GM18519 (cell line): ENCODE measurements around the gene ICOSLG.
"Not testable (repeated sequence)": the region's sequence is repeated elsewhere in the genome, so short reads cannot be mapped to it uniquely, and the experiment has no call there.

Experiments
- ATAC-seq: cut with Tn5 transposase; IDR thresholded peaks from one replicate; pipeline ENCODE4 v1.9.1; 2021; ENCODE audit warnings: mild to moderate bottlenecking, moderate library complexity; ENCODE audit not compliant: unreplicated experiment, low FRiP score

The ICOSLG gene

DNA sequence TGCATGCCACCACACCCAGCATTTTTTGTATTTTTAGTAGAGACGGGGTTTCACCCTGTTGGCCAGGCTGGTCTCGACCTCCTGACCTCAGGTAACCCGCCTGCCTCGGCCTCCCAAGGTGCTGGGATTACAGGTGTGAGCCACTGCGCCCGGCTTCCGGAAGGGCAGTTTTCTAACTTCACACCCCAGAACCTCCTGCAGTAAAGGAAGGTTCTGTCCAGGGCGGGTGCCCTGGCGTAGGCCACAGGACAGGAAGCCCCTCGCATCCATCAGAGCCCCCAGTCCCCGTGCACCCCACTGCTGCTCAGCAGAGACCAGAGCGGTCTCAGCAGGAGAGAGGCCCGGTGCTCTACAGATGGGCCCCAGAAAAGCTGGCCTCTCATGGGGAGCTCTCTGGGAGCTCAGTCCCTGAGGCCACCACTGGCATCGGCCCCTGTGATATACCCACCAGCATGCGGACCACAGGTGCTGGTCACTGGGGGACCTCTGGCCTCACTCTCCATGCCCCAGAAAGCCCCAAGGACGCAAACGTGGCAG lies 25.1 kb upstream of the ICOSLG start:
- no peak for ATAC-seq

DNA sequence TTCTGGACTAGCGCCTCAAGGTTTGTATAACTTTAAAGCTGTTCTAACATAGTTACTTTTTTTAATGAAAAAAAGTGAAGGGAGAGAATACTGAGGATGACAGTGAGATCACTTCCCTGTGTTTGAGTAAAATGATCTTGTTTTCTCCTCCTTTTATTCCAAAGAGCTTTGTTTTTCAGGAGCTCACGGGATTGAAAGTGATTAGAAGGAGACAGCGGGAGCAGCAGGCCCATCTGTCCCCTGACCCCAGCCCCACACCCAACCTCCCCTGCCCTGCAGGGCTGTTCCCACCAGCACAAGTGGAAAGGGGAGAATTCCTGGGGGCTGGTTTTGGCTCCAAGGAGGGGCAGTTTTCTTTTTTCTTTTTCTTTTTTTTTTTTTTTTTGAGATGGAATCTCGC lies 23.0 kb upstream of the ICOSLG start:
- ATAC-seq = no peak

DNA sequence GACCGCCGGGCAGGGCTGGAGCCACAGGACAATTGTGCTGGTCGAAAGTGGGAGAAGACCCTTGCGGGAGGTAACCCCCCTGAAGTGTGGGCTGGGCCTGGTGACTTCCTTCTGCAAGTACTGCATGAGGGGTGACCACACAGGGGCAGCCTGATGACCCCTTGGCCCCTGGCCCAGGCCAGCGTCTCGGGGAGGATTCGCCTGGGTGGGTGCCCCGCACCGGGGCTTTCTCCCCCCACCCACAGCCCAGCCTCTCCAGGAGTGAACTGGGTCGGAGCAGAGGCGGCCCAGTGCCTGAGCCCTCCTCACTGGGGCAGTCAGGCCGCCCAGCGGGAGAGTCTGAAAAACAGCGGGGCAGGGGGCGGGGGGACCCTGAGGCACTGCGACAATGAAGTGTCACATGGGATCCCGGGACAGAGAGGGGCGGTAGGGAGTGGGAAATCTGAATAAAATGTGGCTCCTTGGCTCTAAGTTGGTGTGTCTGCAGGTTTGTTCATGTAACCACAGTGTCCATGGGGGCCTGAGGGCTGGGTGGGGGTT lies 22.5 kb upstream of the ICOSLG start:
- no peak for ATAC-seq

DNA sequence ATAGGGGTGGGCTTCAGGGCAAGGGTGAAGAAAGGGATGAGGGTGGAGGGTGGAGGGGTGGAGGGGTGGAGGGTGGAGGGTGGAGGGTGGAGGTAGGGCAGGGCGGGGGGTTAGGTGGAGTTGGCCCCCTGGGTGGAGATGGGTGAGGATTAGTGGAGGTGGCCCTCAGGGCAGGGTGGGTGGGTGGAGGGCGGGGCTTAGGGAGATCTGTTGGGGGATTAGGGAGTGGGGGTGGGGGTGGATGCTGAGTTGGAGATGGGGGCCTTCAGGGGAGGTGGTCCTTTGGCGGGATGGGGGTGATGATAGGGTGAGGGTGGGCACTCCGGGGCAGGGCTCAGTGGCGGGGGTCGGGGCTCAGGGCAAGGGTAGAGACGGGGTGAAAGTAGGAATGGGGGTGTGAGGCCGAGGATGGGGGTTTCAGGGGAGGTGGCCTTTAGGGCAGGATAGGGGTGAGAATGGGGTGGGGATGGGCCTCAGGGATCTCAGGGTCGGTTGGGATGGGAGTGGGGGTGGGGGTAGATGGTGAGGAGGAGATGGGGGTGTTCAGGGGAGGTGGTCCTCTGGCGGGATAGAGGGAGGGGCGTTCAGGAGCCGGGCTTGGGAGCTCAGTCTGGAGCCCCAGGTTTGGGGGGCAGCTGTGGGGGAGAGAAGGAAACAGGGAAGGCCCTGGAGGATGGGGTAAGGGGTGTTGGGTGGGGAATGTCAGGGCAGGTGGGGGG lies 21.8 kb upstream of the ICOSLG start:
- no peak for ATAC-seq

DNA sequence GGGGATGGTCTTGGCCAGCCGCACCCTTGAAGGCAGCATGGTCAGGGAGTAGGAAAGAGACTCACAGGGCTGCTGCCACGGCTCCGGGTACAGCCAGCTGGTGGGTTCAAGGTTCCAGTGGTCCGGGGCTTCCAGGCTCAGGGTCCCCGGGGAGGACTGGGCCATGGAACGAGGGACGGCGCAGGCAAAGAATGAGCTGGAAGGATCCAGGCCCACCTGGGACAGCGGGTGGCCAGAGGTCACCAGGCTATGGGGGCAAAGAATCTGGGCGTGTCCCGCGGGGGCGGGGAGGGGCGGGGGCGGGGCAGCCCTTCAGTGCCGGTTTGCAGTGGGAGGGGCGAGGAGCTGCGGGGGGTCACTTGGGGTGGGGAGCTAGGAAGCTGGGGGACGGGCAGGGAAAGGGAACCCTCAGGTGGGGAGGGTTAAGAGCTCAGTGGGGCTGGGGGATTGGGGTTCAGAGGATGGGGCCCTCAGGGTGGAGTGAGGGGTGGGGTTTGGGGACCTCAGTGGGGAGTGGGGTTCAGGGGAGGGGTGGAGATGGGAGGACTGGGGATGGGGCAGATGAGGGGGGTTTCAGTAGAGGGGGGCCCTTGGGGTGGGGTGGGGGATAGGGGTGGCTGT lies 21.0 kb upstream of the ICOSLG start, which contains the start of gene DNMT3L:
TSS of gene DNMT3L (minus strand) at position 223 of the 621 bp plus-strand sequence. CDS start 638 bp downstream, outside the sequence.
- ATAC-seq = no peak

DNA sequence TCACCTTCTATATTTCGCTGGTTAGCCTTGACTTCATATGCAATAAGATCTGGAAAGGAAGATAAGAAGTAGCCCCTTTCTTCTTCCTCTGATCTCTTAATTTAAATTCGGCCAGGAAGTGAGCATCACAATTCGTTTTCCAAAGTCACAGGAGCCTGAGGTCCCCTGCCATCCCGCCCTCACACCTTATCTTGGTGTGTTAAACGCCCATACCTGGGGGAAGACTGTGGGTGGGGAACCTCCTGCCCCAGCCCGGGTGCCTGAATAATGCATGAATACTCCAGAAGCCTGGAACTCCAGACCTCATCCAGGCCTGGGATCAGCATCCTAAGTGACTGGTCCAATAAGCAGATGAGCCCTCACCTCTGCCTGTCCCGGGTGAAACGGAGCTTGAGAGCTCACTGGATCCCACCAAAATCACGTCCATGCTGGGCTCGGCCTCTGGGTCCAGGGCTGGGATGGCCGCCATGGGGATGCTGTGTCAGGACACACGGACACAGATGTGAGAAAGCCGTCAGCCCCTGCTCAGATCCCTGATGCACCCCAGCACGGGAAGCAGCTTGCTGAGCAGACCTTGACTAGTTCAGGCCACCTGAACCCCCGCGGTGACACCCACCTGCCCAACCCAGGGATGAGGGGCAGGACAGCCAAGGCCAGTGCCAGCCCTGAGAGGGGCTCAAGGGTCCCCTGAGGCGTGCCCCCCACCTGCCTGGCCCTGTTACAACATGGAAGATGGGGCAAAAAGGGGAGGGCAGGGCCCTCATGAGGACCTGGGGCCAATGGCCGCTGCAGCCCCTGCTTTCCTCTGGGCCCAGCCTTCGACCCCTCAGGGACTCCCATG lies 20.3 kb upstream of the ICOSLG start:
- no peak for ATAC-seq

DNA sequence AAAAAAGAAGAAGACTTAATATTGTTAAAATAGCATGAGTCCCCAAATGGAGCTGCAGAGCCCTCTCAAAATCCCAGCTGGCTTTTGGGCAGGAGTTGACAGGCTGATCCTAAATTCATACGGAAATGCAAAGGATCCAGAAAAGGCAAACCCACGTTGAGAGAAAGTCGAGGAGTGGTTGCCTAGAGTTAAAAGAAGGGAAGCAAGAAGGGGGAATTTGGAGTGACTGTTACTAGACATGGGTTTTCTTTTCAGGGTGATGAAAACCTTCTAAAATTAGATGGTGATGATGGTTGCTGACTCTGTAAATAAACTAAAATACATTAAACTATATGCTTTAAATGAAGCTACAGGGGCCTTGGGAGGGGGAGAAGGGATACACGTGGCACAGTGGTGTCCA lies 19.3 kb upstream of the ICOSLG start:
- no peak for ATAC-seq

DNA sequence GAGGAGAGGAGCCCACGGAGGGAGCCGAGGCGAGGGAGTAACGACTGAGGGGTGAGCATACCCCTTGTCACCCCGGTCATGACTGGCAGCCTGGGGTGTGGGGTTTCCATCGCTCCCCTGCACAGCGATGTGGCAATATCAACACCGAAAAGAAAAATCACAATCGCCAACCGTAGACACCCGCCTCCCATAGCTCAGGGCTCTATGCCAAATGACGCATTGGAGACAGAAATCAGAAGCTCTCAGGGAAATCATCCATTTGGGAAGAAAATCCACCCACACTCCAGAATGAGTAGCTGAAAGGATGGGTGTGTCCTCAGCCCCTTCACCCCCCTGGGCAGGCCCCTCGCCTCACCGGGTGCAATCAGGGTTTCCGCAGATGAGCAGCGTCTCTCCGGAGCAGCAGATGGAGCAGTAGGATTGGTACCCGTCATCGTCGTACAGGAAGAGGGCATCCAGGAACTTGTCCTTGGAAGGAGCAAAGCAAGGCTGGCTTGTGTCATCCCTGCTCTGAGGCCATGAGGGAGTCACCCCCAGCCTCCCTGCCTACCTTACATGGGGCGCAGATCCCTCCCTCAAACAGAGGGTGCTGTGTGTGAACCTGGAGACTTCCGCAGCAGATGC lies 18.5 kb upstream of the ICOSLG start:
- ATAC-seq = no peak

DNA sequence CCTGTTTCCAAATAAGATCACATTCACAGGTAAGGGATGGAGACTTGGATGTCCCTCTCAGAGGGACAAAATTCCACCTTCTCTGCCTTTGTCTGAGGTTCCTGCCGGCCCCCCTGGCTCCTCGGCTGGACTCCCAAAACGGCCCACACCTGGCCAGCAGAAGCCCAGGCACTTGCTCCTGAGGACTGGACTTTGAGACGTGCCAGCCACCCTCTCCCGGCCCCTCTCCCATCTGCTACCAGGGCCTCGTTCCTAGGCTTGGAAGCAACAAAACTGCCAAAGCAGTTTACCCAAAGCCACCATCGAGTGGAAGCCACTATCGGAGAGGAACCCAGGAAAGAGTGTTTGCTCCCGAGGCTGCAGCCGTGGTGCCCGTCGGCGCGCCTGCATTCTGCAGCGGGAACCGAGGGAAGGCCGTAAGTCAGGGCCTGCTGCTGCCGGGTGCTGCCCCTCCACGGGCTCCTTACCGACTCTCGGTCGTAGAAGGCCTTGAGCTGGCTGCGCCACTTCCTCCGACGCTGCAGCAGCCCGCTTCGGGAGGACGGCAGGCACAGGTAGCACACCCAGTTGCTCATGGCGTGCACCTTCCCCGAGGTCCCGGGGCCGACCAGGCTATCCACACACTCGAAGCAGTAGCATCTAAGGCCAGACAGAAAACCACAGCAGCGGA lies 17.4 kb upstream of the ICOSLG start:
- no peak for ATAC-seq

DNA sequence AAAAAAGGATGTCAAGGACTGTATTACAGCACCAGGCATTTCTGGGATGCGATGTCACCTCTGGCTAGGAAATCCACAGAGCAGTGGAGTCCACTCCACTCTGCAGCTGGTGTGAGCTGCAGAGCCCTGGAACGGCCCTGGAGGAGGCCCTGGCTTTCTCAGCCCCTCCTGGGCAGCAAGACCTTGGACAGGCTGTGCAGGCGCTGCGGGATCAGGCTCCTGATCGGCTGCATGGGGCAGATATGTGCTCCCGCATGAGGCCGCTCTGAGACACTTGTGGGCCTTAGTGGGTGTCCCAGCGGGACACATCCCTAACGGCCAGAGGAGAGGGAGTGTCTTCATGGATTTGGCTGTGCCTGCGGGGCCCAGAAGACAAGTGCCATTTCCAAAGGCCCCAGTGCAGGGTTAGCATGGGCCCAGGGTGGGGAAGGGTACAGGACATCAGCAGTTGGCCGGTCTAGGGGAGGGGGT lies 14.8 kb upstream of the ICOSLG start:
- ATAC-seq = no peak

DNA sequence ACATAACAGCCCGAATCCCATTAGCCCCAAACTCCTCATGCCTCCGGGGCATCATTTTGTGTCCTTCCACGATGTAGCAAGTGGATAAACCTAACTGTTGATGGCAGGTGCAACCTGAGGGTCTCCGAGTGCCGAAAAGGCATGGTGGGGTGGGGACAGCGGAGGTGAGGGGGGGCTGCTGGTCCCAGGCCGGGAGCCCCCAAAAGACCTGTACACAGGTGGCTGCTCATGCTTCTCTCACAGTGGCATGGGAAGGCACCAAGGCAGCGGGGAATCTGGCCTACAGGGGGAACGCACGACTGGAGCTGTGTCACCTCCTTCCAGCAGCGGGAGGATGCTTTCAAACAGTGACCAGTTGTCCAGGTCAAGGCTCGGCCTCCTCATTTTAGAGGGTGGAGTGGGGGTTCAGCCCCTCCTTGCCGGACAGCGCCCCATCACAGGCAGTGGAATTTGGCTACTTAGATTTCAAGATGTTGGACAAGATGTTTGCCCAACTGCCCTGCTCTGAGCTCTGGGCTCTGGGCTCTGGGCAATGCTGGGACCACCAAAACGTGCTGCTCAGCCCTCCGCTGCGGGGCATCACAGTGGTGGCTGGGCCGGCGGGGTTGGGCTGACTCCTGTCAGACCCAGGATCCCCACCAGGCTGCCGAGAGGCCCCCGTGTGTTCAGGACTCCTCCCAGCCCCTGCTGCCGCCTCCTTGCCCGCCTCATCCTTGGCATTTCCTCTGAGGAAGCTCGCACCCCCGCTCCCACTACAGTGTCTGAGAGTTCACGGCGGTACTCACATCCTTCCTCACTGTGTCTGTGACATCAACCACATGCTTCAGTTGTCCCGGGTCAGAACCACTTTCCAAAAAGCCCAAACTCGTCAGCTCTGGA lies 13.3 kb upstream of the ICOSLG start:
- ATAC-seq = no peak

DNA sequence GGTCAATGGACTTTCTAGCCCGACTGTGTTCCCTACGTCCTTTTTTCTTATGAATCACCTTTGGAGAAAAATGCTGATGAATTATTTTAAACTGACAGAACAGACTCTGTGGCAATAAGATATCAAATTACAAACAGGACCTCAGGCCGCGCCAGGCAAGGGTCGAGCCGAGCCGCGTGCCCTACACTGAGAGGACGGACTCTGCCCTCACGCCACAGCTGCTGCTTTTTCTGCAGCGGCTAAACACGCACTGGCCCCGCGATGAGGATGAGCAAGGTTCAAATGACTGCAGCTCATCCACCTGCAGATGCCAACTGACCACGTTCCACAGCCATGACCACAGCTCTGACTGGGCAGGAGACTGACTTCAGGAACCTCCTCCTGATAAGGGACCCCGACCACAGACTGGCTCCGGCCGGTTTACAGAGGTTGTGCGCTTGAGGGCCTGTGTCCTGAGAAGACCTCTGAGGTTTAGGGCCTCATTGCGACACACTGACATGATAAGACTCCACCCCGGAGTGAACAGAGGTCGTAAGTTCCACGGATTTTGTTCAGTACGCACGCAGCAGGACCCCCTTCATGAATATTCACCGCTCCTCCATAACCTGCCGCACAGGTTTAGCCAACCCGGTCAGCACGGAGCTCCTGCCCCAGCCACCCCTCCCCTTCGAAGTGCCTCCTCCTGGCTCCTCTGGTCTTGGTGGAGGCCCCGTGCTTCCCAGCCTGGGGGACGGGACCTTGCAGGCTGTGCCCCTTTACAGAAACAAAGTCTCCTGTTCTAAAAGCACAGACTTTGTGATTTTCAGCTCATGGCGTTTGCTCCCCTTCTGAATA lies 8.7 kb upstream of the ICOSLG start:
- not testable (repeated sequence) for ATAC-seq

DNA sequence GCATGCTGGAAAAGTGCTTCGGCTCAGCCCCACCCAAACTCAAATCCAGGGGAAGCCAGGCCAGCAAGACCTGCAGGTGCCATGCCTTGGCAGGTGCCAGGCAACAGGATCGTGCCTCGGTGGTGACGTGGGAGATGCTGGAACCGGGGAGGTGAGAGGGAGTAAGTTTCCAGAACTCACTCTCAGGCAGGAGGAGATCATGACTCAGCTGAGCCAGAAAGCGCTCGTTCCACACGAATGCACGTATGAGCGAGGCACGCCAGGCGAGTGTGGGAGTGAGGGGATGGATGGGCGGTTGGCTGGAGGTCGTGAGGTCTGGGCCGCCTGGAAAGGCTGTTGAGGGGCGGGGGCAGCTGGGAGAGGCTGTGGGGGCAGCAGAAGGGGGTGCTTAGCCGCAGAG lies 7.2 kb upstream of the ICOSLG start:
- not testable (repeated sequence) for ATAC-seq

DNA sequence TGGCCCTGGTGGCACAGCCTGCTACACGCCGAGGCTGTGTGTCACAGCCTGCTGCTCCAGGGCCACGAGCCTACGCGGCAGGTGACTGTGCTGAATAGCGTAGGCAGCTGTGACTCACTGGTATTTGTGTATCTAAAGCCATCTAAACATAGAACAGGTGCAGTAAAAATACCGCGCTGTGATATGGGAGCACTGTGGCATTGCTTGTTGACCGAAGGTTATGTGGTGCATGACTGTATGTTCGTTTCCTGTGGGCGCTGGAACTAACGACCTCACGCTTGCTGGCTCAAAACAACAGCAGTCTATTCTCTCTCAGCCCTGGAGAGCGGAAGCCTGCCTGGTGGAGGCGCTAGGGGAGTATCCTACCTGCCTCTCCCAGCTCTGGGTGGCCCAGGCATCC lies 3.2 kb upstream of the ICOSLG start:
- peak; percentile 44 for ATAC-seq

DNA sequence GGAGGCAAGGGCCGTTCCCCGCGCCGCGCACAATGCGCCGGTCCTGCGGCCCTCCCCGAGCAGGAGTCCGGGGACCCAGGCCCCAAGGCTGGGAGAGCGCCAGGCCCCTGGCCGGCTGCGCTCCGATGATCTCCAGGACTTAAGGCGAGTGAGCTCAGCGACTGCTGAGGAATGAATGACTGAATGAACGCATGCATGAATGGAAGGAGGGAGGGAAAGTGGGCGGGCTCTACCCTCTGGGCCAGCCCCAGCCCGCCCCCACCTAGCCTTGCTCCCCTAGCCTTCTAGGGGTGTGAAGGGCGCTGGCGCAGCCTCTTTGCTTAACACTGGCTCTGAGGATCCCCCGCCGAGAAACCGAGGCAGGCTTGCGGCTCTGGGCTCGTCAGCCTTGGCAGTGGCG lies 538 bp upstream of the ICOSLG start:
- not testable (repeated sequence) for ATAC-seq

DNA sequence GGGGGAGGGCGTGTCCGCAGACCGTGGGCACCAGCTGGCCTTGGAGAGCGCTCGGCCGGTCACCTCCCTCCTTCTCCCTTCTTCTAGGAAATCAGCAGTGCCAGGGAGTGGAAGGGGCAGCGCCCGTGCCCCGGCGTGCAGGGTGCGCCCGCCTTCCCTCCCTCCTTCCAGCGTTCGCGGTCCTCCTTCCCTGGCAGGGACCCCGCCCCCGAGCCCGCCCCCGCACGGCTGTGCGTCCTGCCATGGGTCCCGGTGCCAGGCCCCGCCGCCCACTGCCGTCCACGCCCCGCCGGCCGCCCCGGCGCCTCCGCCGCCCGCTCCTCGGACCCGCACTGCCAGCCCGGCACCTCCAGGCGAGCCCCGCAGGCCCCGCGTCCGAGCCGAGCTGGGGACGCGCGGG lies 390 bp downstream of the ICOSLG start:
- not testable (repeated sequence) for ATAC-seq

DNA sequence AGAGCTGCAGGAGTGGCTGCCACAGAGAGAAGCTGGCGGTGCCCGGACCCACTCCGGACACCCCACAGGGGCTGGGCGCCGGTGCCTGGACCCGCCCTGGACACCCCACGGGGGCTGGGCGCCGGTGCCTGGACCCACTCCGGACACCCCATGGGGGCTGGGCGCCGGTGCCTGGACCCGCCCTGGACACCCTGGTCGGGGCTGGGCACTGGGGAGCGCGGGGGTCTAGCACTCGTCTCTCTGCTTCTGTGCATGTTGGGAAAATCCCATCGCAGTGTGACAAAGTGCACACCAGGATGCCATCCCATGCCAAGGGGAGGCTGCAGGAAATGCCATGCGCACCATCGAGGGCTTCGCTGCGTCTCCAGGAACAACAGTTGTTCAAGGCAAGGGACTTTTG lies 11.2 kb downstream of the ICOSLG start:
- not testable (repeated sequence) for ATAC-seq

DNA sequence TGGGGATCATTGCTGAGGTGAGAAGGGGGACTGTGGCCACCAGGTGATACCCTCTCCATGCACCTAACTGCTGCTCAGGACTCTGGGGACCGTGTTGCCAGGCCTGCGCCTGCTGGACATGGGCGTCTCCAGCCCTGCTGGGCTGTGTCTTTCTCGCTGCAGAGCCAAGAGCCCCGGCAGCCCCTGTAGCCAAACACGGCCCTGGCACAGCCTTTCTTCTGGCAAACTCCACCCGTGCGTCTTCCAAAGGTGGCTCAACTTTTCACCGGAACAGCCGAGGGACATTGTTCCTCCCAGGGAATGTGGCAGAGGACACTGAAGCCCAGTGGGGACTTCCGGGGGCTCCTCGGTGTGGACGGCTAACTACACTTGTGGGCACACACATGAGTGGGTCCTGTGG lies 12.6 kb downstream of the ICOSLG start:
- not testable (repeated sequence) for ATAC-seq
